Activated T-cell treated with anti-CD3 and anti-CD28 coated beads for 24 hours (primary cell): ENCODE results near the gene ALLC.
"Not testable (repeated sequence)": the region's sequence is repeated elsewhere in the genome, so short reads cannot be mapped to it uniquely, and the experiment has no call there.

Experiments
- DNase-seq: peaks from one replicate; pipeline ENCODE4 v3.0.0-alpha.2; 2020; ENCODE audit warnings: low read depth

ALLC gene

DNA sequence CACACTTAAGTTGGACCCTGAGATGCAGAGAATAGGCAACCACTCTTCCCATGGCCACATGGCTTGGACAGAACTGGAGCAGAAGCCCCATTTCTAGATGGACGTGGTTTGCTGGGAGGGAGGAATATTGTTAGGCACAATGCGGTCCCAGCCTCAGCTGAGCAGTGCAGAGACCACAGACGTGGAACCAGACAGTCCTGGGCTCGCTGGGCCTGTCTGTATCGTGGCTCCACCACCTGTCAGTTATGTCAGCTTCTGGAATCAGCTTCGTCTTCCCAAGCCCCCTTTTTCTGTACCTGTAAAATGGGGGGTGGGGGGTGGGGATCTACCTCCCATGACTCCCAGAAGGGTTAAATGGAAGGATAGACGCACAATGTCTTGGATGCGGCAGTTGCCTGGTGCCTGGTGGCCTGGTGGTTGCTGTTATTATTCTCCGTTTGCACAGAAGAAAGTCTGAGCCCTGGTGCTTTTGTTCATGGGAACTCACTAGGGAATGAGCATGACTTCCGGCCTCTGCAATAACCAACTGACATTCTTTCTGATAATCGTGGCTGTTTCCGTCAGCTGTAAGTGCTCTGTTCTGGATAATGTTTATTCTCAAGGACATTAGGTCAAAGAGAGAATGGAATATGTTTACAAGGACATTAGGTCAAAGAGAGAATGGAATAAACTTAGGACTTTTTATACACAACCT, 31.7 kb upstream of the ALLC start:
- DNase-seq, result no peak

DNA sequence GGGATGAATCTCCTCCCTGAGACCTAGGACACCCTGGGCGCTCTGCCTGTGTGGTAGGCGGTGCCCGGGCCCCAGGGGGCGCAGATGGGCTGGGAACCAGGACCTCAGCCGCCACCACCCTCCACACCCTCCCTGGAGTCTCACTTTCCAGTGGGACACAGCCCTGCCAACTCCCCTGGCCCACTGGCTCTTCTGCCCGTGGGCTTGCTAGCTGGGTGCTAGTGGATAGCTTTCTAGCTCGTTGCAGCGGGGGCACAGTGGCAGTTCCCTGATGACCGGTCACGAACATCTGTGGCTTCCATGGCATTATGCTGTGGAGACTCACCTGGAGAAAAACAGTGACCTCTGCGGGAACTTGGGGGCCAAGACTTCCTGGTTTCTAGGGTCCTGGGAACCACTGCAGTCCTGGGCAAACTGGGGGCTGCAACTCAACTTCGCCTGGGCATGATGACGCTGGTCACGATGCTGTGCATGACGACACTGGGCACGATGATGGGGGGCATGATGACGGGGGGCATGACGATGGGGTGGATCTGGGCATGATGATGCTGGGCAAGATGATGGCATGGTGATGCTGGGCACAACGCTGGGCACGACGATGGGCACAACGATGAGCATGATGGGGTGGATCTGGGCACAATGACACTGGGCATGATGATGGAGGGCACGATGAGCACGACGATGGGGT, 31.0 kb upstream of the ALLC start:
- no peak for DNase-seq

DNA sequence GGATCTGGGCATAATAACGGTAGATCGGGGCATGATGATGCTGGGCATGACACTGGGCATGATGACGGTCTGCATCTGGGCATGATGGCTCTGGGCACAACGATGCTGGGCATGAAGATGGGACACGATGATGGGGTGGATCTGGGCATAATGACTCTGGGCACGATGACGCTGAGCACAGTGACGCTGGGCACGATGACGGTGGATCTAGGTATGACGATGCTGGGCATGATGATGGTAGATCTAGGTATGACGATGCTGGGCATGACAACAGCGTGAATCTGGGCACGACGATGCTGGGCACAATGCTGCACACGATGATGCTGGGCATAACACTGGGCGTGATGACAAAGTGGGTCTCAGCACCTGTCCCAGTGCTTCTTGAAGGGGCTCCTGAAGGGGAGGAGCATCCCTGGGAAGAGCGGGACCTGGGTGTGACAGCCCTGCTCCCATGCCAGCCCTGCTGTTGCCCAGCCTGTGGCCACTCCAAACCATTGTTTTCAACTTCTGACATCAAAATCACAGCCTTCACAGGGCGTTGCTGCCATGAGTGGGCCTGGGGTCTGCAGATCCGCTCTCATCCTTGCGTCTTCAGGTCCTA, 30.4 kb upstream of the ALLC start:
- DNase-seq, result no peak

DNA sequence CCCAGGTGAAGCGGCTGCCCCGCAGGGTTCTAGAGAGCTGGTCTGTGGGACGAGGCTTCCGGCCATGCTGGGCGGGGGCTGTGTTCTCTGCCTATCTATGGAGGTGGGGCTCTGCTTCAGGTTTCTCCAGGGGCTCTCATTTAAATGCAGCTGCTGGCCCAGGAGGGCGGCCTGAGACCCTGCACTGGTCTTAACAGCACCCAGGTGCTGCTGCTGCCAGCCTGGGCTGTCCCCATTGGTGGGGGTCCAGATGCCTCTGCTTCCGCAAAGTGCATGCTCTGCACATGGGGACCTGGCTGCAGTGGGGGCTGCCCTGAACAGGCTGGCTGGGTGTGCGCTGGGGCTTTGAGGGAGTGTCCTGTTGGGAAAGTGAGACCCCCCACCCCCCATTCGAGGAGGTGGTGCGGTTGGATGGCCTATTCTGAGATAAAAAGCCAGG, 29.7 kb upstream of the ALLC start:
- no peak for DNase-seq

DNA sequence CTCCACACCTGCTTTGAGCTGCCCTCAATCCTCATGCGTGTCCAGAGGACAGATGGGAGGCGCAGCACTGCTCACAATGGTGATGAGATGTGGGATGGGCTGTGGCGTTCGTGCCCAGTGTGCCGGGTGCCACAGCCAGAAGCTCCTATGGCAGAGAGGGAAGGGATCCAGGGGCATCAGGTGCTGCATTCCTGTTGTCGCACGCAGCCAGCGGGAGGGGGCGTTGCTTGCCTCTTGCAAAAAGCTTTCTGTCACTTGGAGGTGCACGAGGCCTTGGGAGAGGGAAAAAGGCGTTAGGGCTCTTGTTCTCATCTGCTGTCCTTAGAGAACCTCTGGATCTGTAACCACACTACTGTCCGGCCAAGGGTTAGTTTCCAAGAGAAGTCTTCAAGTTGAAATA, 29.2 kb upstream of the ALLC start:
- no peak for DNase-seq

GRCh38 chr2:3630631-3631030, 27.4 kb upstream of the ALLC start:
- no peak for DNase-seq

GRCh38 chr2:3631161-3631850, 26.7 kb upstream of the ALLC start:
- no peak for DNase-seq

DNA sequence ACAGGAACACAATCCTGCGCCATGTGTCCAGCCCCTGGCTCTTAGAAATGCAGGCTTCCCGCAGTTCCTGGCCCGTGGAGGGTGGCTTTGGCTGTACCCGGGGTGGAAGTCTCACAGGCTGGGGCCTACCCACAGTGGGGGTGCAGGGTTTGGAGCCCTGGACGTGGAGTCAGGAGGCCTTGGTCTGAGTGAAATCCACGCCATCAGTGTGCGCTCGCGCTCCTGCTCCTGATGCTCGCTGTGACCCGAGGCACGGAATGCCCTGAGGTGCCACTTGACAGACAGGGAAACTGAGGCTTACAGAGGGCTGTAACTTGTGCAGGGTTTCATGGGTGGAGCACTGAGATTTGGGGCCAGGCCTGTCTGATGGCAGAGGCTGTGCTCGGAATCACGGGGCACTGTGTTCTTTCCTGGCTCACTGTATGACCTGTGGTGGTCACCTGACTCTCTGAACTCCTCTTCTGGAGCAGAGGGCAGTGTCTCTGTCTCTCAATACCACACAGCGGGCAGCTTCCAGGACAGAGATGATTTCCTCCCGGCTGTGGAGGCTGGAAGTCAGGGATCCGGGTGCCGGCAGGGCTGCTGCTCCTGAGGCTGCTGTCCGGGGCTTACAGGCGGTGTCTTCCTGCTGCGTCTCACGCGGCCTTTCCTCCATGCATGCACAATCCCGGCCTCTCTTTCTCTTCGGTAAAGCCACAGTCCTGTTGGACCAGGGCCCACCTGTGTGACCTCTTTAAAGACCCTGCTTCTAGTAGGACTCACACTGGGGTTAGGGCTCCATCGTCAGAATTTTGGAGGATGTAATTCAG, 25.9 kb upstream of the ALLC start:
- no peak for DNase-seq

GRCh38 chr2:3633089-3633981, 24.7 kb upstream of the ALLC start:
- DNase-seq, result no peak

DNA sequence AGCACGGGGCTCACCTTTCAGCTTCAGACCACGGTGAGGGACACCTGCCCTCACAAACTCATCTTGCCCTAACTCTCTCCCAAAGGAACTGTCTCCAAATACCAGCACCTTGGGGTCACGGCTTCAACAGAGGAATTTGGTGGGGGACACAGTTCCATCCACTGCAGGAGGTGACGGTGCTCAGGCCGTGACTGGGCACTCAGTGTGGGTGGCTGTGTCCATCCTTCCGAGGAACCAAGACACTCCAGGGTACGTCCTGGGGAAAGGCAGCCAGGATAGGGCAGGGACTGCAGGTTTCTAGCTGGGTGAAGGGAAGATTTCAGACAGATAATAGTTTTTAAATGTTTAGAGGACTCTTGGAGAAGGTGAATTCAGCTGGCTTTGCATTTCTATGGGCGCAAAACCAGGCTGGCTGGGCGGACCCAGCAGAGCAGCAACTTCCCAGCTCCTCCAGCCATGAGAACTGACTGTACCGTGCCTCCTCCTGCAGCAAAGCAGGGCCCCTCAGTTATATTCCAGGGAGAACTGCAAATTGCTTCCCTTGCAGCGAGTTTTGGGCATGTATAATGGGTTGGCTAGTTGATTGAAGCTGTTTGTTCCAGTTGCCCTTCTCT, 23.9 kb upstream of the ALLC start:
- no peak for DNase-seq

DNA sequence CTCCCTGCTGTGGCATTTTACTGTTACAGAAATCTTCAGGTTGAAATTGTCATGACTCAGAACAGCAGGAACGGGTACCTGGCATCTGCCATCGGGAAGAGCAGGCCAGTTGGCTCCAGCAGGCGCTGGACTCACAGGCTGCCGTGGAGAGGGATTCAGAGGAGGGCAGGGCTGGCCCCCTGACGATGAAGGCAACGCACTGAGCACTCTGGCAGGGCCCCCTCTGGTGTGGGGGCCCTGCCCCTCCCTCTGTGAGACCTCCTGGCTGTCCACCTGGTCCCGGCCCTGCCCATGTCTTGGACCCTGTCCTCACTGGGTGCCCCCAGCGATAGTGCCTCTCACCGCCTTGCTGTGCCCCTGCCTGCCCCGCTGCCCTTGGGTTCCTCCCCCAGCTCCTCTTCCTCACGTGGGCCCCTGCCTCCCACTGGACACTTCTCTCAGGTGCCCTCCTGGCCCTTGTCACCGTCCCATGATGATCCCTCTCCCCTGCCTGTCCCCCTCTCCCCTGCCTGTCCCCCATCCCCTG, 23.3 kb upstream of the ALLC start:
- no peak for DNase-seq

GRCh38 chr2:3635171-3635974, 22.6 kb upstream of the ALLC start:
- DNase-seq, result no peak

- not testable (repeated sequence) for DNase-seq
Observed at GRCh38 chr2:3635975-3636327, 22.0 kb upstream of the ALLC start.

DNA sequence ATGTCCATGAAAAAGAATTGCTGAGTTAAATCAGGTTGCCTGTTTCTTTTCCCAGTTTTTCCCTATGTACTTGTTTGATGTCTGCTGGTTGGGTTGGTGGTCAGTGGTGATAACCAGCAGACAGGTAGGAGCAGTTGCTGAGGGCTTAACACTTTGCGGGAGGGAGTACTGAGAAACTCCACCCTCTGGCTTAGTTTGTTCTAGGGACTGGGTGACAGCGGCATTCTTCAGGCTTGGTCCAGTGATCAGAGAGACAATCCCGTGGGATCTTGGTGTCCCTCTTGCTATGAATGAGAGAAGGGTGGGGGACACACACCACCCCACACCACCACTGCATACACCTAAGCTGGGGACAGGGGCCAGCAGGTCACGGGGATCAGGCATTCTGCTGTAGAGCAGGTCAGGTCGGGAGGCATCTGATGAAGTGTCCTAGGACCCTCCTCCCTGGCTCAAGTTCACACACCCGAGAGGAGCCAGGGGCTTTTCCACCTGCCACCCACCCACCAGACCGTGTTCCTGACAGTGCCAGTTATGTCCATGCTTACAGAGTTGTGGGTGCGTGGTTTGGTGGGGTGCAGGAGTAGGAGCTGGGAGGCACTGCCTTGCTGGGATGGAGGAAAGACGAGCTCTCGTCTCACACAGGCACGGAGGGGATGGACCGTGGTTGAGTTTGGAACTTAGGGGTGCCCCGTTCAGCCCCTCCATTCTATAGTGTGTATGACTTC, 21.3 kb upstream of the ALLC start:
- no peak for DNase-seq

GRCh38 chr2:3637311-3637675, 20.7 kb upstream of the ALLC start:
- no peak for DNase-seq

DNA sequence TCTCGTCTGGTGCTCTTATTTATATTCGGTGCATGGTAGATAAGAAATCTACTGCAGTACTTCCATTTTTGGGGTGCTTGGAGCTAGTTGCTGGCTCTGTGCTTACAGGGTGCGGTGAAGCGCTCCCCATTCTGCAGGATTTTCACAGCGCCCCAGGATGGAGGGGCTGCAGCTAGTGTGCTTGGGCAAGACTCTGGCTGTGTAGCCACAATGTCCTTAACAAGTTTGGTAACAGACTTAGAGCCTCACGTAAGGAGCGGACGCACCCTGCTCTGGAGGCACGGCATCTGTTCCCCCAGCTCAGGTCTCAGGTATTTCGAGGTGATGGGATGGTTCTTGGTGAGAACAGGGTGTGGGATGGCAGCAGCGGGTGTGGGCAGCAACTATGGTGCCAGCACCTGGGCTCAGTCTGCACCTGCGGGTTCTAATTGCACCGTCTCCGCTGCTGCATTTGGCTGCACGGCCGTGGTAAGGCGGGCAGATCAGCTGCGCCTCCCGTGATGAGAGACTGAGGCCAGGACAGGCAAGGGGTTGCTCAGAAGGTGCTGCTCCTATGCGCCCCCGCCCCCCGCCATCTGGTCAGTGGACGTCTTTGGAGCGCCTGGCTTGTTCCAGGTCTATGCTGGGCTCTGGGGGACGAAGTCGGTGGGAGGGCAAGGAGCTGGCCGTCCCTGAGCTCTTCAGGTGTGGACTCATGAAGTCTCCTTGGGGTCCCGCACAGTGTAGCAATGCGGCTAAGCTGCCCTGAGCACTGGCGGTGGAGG, 20.1 kb upstream of the ALLC start:
- no peak for DNase-seq

DNA sequence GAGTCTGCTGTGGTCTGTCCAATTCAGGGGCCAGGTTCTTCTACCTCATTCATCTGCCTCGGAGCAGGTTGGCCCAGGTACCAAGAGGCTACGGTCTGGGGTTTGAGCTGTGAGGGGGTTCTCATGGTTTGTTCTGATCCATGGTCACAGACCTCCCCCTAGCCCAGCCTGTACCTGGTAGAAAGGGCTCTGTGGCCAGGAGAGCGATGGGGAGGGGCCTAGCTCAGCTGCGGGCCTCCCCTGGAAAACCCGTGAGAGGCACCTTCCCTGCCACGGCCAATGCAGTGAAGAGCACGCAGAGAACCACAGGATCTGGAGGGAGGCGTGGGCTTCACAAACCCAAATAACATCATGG, 19.6 kb upstream of the ALLC start:
- no peak for DNase-seq

DNA sequence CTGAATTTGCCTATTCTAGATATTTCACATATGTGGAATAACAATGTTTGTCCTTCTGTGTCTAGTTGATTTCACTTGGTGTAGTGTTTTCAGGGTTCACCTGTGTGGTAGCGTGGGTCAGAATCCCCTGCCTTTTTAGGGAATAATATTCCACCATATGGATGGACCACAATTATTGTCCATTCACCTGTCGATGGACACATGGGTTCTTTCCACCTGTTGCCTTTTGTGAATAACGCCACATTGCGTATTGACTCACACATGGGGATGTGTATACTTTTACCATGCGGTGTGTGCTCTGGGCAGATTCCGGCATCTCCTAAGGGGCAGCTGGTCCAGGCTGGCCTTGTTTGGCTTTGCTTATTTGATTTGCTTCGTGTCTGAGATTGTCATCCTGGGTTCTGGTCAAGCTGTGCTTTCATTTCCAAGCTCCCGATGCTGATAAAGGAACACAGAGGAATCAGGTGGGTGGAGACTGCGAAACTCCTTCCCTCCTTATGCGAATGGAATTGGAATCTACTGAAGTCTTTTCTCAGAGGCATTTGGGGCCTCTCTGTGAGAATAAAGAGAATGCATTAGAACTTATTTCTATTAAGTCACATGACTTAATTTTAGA, 18.9 kb upstream of the ALLC start:
- no peak for DNase-seq
